ENCODE measurements around the gene CSNK1D. TPM values are rescaled to one million over a fixed set of nuclear protein-coding genes. Genes with fewer than 3 reads are reported as not detected.

Gene CSNK1D
- total and polyA plus RNA-seq, 4 donors: 72.7 to 160 (median 123) TPM

DNA sequence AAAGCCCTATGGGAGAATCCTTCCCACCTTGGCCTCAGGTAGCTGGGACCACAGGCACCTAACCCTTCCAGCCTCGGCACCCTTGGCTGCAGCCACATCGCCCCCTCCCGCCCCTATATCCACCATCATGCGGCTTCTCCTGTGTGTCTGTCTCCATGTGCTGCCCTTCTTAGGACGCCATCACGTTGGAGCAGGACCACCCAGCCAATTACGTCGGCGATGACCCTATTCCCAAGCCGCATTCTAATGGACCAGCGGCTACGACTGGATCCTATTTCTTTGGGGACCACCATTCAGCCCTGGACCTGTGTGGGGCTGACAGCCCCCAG, 57.6 kb downstream of the CSNK1D start:
- H3K27ac ChIP-seq (ENCODE audit: low read depth in 1 of 2, low read length in 1 of 2): peak overlapping the region in 1 of 2 donors; percentile 91
- WGBS, 2 donors: 93 to 94% methylated on average over 12 of the region's 12 CpGs
- peaks cover 0 to 24% (median 4%) of the 10 kb centered on the region in 5 donors for H3K4me1 ChIP-seq (ENCODE audit: control insufficient read depth in 5 of 5, insufficient read depth in 5 of 5, low read length in 5 of 5)
- H3K4me3 ChIP-seq: no peak overlapping the region
- ATAC-seq (ENCODE audit: insufficient read depth, low FRiP score) (no peak), DNase-seq (no peak)
- no peaks in the 10 kb centered on the region for H3K36me3 ChIP-seq (ENCODE audit: control insufficient read depth in 4 of 4, insufficient read depth in 4 of 4, low read length in 4 of 4)
- TF ChIP-seq, protein P1, sequence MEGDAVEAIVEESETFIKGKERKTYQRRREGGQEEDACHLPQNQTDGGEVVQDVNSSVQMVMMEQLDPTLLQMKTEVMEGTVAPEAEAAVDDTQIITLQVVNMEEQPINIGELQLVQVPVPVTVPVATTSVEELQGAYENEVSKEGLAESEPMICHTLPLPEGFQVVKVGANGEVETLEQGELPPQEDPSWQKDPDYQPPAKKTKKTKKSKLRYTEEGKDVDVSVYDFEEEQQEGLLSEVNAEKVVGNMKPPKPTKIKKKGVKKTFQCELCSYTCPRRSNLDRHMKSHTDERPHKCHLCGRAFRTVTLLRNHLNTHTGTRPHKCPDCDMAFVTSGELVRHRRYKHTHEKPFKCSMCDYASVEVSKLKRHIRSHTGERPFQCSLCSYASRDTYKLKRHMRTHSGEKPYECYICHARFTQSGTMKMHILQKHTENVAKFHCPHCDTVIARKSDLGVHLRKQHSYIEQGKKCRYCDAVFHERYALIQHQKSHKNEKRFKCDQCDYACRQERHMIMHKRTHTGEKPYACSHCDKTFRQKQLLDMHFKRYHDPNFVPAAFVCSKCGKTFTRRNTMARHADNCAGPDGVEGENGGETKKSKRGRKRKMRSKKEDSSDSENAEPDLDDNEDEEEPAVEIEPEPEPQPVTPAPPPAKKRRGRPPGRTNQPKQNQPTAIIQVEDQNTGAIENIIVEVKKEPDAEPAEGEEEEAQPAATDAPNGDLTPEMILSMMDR (IDR thresholded peaks at IDR 0.05; ENCODE audit: control extremely low read depth, extremely low read depth): no peak
- no peaks in the 10 kb centered on the region for H3K9me3 ChIP-seq (ENCODE audit: control insufficient read depth in 4 of 4, insufficient read depth in 3 of 4, low read length in 3 of 4)
- H3K27me3 ChIP-seq (ENCODE audit: control insufficient read depth in 3 of 3, insufficient read depth in 3 of 3, low read length in 2 of 3): no peaks in the 10 kb centered on the region
- no peak overlapping the region for H3K9ac ChIP-seq (ENCODE audit: insufficient read depth in 1 of 2, low read length in 2 of 2)

DNA sequence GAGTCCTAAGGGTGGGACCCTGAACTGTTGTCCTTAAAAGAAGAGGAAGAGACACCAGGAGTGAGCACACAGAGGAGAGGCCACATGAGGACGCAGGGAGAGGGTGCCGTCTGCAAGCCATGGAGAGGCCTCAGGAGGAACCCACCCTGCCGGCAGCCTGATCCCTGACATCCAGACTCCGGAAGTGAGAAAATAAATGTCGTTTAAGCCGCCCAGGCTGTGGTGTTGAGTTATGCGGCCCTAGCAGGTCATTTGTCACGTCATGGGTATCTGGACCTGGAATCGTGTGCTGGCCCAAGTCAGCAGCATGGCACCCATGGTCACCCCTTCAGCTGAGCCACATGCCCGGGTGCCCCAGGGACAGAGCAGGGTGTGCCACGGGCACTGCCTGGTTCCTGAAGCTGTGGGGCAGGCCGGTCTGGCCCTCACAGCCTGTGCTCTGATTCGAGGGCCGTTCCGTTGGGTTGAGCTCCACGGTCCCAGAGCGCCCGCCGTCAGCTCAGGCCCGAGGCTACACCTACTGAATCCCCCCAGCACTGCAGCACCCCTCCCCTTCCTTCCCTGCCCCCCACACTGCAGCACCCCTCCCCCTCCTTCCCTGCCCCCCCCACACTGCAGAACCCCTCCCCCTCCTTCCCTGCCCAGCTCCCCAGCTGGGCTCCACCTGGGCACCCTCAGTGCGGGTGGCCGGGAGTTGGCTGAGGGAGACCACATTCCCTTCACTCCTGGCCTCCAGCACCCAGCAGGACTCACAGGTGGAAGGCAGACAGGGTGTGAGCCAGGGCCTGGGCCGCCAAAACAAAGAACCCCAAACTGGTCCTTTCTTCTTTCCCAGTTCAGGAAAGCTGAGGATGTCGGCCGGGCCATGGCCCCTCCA, 58.2 kb downstream of the CSNK1D start:
- H3K27me3 ChIP-seq (ENCODE audit: control insufficient read depth in 3 of 3, insufficient read depth in 3 of 3, low read length in 2 of 3): no peaks in the 10 kb centered on the region
- H3K27ac ChIP-seq (ENCODE audit: low read depth in 1 of 2, low read length in 1 of 2): peak overlapping the region in 1 of 2 donors; percentile 91
- H3K9me3 ChIP-seq (ENCODE audit: control insufficient read depth in 4 of 4, insufficient read depth in 3 of 4, low read length in 3 of 4): no peaks in the 10 kb centered on the region
- peaks cover 0 to 24% (median 4%) of the 10 kb centered on the region in 5 donors for H3K4me1 ChIP-seq (ENCODE audit: control insufficient read depth in 5 of 5, insufficient read depth in 5 of 5, low read length in 5 of 5)
- ATAC-seq (ENCODE audit: insufficient read depth, low FRiP score) (no peak), DNase-seq (no peak)
- TF ChIP-seq, protein P1 (IDR thresholded peaks at IDR 0.05; ENCODE audit: control extremely low read depth, extremely low read depth): no peak
- H3K9ac ChIP-seq (ENCODE audit: insufficient read depth in 1 of 2, low read length in 2 of 2): no peak overlapping the region
- no peak overlapping the region for H3K4me3 ChIP-seq
- WGBS, 2 donors: 64 to 68% methylated on average over 25 of the region's 25 CpGs
- no peaks in the 10 kb centered on the region for H3K36me3 ChIP-seq (ENCODE audit: control insufficient read depth in 4 of 4, insufficient read depth in 4 of 4, low read length in 4 of 4)

DNA sequence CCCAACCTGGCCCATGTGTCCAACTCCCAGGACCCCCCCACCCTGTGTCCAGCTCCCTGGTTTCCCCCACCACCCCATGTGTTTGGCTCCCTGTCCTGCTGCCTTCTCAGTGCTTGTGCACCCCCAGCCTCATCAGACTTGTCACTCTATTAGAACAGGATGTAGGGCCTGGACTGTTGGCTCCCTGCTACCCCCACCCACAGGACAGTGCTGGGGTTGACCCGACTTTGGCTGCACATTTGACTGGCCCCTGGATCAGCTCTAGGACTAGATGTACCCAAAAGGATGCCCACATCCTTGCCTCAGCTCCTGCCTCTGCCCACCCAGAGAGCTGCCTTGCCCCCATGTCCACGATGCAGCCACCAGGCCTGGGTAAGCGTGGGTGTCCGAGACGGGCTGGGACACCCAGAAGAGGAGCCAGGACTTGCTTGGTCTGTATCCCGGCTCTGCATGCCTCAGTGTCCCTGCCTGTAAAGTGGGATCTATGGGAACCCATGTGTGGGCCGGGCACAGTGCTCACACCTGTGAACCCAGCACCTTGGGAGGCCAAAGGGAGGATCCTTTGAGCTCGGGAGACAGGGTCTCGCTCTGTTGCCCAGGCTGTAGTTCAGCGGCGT, 59.4 kb downstream of the CSNK1D start:
- Histone ChIP-seq H3K4me3 (no peak overlapping the region), H3K9ac (ENCODE audit: insufficient read depth in 1 of 2, low read length in 2 of 2) (no peak overlapping the region), H3K27ac (ENCODE audit: low read depth in 1 of 2, low read length in 1 of 2) (no peak overlapping the region), H3K27me3 (ENCODE audit: control insufficient read depth in 3 of 3, insufficient read depth in 3 of 3, low read length in 2 of 3) (no peaks in the 10 kb centered on the region), H3K9me3 (ENCODE audit: control insufficient read depth in 4 of 4, insufficient read depth in 3 of 4, low read length in 3 of 4) (no peaks in the 10 kb centered on the region), H3K36me3 (ENCODE audit: control insufficient read depth in 4 of 4, insufficient read depth in 4 of 4, low read length in 4 of 4) (no peaks in the 10 kb centered on the region), H3K4me1 (ENCODE audit: control insufficient read depth in 5 of 5, insufficient read depth in 5 of 5, low read length in 5 of 5) (peaks cover 0 to 22% (median 4%) of the 10 kb centered on the region in 5 donors)
- ATAC-seq (ENCODE audit: insufficient read depth, low FRiP score) (no peak), DNase-seq (no peak)
- TF ChIP-seq, protein P1 (IDR thresholded peaks at IDR 0.05; ENCODE audit: control extremely low read depth, extremely low read depth): no peak
- WGBS, 2 donors: 89 to 91% methylated on average over 11 of the region's 11 CpGs
